Measurements from ENCODE around the gene ARHGAP9.

The ARHGAP9 gene

DNA sequence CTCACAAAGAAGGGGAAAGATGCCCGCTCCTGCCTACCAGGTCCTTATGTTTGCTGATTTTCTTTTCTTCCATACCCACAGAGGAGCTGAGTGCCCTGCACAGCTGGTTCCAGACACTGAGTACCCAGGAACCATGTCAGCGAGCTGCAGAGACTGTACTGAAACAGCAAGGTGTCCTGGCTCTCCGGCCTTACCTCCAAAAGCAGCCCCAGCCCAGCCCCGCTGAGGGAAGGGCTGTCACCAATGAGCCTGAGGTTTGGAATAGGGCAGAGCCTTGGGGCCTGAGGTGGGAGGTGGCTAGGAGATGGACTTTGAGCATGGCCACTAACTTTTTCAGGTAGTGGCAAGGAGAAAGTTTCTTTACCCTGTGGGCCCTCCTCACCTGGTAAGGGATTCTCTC is 10.5 kb upstream of the ARHGAP9 start:
- no peak for DNase-seq

DNA sequence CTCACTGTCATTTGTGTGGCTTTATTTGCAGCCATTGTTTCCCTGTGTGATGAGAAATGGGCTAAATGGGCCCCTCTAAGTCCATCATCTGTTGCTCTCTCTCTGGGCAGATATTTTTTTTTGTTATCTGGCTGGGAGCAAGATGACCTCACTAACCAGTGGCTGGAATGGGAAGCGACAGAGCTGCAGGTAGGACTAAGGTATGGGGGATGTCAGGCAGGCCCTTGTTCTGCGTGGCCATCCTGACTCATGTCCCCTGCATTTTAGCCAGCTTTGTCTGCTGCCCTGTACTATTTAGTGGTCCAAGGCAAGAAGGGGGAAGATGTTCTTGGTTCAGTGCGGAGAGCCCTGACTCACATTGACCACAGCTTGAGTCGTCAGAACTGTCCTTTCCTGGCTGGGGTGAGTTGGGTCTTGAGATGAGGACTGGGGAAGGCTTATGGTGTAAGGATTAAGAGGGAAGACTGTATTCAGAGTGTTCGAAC is 9.5 kb upstream of the ARHGAP9 start:
- DNase-seq: no peak

DNA sequence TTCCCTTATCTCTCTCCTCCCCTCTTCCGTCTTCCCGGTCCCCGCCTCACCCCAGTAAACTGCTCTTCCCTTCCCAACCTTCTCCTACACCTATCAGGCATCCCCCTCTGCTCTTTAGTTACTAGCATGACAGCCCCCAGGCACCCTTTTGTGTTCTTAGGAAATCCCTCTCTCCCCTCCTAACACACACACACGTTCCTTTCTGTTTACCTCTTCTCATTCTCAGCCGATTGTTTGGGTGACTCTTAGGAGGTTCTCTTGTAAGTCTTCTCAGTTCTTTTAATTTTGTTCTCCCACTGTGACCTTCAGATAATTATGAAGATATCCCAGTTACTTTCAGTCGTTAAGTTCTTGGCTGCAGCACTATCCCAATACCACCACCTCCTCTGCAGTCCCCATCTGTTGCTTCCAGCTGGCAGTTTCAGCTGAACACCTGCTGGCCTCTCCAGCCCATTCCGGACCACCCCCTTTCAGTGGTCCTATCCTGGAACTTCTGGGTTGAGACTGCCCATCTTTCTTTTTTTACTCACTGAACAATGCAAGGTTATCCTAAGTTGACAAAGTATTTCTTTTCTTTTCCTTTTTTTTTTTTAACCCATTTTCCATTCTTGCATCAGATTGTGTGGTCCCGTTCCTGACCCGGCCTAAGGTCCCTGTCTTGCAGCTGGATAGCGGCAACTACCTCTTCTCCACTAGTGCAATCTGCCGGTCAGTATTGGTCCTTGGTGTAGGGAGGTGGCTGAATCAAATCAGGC is 8.9 kb upstream of the ARHGAP9 start:
- peak; percentile 38 for DNase-seq

DNA sequence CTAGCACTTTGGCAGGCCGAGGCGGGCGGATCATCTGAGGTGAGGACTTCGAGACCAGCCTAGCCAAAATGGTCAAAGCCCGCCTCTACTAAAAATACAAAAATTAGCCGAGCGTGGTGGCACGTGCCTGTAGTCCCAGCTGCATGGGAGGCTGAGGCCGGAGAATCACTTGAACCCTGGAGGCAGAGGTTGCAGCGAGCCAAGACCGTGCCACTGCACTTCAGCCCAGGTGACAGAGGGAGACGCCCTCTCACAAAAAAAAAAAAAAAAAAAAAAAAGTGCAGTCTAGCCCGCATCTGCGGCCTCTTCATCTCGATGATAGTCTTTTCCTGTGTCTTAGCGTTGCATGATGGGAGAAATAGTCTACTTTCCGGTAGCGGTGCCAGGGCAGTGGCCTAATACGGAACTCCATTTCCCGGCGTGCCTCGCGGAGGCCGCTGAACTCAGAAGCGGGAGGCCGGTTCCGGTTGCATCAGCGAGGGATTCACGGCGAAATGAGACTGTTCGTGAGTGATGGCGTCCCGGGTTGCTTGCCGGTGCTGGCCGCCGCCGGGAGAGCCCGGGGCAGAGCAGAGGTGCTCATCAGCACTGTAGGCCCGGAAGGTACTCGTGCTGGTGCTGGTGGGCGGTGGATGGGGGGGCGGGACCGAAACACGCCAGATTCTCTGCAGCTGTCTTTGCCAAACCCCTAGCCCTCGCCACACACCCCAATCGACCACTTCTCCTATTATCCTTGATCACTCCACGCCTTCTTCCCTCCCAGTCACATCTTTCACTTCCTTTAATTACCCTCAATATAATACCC is 8.1 kb upstream of the ARHGAP9 start, which contains the start of gene MARS1:
Gene MARS1 (plus strand): TSS at position 472 of the 805 bp plus-strand sequence. CDS start 23 bp downstream, at position 495.
- DNase-seq: peak; percentile 97

DNA sequence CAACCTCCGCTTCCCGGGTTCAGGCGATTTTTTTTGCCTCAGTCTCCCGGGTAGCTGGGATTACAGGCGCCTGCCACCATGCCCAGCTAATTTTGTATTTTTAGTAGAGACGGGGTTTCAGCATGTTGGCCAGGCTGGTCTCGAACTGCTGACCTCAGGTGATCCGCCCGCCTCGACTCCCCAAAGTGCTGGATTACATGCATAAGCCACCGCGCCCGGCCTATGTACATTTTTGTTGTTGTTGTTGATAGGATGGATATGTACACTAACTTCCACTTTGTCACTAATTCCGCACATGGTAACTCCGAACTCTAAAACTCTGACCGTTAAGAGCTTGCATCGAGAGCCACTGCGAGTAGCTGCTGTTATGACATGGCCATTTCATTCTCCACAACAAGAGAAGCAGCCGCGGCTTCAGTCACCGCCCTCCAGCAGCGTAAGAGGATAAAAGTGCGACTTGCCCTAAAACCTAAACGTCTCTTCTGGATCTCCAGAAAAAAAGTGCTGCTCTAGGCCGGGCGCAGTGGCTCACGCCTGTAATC is 7.5 kb upstream of the ARHGAP9 start:
- no peak for DNase-seq

DNA sequence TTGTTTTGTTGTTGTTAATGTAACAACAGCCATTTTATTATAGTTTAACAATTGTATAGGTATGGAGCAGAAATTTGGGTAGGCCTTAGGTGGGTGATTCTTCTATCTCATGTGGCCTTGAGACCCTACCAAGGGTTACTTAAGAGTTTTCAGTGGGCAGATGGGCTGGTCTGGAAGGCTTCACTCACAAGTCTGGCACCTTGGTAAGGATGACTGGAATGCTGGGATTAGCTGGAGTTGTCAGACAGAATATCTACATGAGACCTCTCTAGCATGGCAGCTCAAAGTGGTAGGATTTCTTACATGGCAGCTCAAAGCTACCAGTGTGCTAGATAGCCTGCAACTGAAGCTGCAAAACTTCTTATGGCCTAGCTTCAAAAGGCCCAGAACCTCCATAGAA is 6.0 kb upstream of the ARHGAP9 start:
- DNase-seq: no peak

GRCh38 chr12:57483466-57483865 is 3.8 kb upstream of the ARHGAP9 start:
- DNase-seq: no peak

DNA sequence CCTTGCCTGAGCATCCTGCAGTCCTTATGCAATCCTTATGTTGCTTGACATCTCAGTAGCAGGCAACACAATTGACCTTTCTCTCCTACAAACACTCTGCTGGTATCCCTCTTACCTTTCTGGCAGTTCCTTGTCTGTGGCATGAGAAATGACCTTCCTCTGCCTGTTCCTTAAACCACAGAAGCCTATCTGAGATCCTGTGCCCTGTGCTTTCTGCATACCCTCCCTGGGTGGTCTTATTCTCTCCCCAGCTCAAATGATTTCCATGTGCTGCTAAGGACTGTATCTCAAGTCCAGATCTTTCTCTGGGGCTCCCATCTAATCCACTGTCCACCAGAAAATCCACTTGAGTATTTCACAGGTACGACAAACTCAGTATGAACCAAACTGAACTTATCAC is 2.0 kb upstream of the ARHGAP9 start:
- DNase-seq: no peak

DNA sequence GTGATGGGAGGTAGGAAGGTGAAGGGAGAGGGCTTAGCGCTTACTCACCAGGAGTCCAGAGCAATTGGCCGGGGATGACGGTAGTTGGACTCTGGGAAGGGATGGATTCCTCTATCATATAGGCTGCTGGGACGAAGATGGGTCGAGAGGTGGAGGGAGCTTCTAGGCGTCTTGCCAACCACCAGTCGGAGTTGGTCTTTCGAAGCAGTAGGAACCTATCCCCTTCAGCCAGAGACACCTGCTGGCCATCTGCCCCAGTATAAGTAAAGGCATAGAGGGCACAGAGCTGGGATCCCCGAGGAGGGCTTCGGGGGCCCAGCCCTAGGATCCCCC is 657 bp downstream of the ARHGAP9 start:
- DNase-seq: no peak

GRCh38 chr12:57477710-57478681 is 1.7 kb downstream of the ARHGAP9 start:
- peak; percentile 25 for DNase-seq

- no peak for DNase-seq
Measured at GRCh38 chr12:57476993-57477709, 2.5 kb downstream of the ARHGAP9 start.

- no peak for DNase-seq
Measured at GRCh38 chr12:57476162-57476992, 3.3 kb downstream of the ARHGAP9 start.

DNA sequence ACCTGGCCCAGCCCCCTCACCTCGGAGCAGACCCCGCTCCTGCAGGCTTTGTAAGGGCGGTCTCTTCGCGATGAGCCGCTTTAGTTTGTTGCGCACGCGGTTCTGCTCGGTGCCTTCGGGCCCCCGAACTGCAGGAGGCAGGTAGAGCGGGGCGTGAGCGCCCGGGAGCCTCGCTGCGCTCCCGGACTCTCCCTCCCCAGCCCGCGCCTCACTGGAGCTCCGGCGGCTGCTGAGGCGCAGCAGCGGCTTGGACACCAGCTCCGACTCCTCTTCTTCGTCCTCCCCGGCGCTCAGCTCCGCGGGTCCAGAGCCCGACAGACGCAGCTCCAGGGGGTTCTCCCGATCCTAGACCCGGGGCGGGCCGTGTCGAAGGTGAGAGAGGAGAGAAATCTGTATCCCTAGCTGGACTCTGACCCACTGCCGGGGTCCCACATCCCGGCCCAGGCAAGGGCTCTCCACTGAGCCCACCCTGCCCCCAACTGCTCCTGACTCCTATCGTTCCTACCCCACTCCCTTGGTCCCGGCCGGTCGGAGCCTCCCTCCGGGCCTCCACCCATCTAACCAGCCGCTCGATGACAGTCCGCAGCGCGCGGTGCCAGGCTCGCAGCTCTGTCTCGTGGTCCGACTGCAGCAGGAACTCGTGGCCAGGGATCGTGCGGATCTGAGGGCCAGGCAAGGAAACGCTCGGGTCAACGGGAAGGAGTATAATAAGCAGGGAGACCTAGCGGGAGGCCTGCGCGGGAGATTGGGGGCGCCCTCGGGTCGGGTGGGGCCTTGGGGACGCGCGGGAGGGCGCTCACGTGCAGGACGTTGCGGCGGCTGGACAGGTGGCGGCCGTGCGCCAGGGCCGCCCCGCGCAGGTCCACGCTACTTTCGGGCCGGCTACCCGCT is 4.2 kb downstream of the ARHGAP9 start:
- DNase-seq: no peak

- DNase-seq: no peak
Measured at GRCh38 chr12:57474862-57475261, 4.8 kb downstream of the ARHGAP9 start.

DNA sequence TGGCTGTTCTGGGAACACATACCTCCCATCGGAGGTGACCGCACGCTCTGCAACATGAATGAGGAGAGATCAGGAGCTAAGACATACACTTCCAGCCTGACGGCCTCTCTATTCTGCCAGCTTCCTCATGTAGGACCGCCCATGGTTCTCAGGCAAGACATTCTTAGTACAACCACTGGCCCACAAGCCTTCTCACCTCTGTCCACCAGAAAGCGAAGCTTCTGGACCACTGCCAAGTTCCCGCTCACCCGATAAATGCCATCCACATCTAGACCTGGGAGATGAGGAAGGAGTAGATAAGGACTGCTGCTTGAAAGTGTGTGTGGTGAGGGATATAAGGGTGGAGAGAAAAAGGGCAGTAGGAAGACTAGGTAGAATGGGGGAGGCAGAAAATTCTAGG is 5.2 kb downstream of the ARHGAP9 start:
- no peak for DNase-seq

- DNase-seq: no peak
Measured at GRCh38 chr12:57473886-57474285, 5.8 kb downstream of the ARHGAP9 start.

- no peak for DNase-seq
Measured at GRCh38 chr12:57473392-57473791, 6.3 kb downstream of the ARHGAP9 start.

DNA sequence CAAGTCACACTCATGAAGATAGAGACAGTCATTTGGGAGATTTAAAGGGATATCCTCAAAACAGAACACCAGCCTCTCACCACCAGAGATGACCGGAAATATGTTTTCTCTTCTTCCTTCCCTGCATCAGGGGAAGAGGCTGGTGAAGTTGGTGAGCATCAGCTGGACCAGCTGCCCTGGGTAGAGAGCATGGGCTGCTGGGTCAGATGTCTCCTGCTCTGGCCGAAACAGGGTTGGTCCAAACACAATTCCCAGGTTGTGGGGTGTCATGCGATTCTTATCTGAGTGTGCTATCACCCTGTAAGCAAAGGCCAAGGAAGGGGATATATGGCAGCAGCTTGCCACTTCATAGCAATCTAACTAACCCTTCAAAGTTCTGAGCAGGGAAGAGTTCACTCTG is 7.3 kb downstream of the ARHGAP9 start:
- DNase-seq: no peak

DNA sequence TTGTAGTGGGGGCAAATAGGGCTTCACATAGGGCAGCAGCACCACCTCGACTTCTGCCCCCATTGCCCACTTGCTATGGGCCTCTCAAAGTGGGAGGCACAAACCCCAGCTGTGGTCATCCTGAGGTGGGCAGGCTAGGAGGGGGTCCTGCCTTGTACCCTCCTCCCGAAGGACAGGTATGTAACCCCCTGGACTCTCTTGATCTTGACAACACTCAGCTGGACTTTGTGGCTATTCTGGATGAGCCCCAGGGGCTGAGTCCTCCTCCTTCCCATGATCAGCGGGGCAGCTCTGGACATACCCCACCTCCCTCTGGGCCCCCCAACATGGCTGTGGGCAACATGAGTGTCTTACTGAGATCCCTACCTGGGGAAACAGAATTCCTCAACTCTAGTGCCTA is 8.0 kb downstream of the ARHGAP9 start:
- DNase-seq: no peak
